HG02642 (cell line): ENCODE results near the gene TPD52L1.
"Not testable (repeated sequence)": the region's sequence is repeated elsewhere in the genome, so short reads cannot be mapped to it uniquely, and the experiment has no call there.

ENCODE experiments used
- ATAC-seq: cut with Tn5 transposase; IDR thresholded peaks from one replicate; pipeline ENCODE4 v1.9.1; 2021; ENCODE audit warnings: mild to moderate bottlenecking; ENCODE audit not compliant: unreplicated experiment, poor library complexity

Gene TPD52L1

DNA sequence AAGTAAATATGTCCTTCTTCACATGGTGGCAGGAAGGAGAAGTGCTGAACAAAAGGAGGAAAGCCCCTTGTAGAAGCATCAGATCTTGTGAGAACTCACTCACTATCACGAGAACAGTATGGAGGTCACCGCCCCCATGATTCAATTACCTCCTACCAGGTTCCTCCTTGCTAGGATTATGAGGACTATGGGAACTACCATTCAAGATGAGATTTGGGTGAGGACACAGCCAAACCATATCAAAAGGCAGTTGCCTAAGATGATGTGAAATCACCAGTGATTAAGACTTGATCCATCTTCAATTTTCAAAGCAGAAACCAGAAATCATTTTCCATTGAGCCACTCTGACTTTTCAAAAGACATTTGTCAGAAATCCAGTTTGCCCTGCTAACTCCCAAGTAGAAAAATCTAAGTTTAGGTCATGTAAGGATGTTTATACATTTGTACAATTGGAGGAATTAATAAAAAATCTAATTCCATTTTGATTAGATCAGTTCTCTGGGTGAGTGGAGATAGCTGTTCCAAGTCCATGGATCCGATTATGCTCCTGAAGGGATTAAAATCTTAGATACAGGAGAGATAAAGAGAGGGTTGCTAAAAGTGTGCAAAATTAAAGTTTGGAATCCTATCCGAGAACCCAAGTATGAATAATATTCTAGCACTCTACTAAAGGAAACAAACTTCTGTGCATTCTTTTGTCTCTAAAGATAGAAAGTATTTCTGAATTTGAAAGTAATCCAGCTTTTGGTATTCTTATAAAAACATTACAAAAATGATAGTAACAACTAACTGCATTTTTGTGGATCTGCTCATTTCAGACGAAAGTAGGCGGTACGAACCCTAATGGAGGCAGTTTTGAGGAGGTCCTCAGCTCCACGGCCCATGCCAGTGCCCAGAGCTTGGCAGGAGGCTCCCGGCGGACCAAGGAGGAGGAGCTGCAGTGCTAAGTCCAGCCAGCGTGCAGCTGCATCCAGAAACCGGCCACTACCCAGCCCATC lies 108.7 kb downstream of the TPD52L1 start:
- ATAC-seq: no peak

DNA sequence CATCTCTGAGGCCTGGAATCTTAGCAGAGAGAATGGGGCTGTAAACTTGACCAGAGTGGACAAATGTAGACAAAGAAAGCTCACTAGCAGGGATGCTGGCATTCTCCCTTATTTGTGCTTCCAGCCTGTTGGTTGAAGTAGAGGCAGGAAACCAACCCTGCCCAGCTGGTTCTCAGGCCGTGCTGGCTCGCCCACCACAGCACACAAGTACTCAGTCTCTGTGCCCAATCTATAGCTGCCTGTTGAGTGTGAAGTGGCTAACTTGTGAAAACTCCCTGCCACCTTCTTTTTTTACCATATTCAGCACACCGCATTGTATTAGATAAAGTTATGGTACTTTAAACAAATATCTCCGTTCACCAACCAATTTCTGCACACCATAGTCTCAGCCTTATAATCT lies 110.9 kb downstream of the TPD52L1 start:
- no peak for ATAC-seq

- no peak for ATAC-seq
Observed at GRCh38 chr6:125267806-125268523, 114.4 kb downstream of the TPD52L1 start.

DNA sequence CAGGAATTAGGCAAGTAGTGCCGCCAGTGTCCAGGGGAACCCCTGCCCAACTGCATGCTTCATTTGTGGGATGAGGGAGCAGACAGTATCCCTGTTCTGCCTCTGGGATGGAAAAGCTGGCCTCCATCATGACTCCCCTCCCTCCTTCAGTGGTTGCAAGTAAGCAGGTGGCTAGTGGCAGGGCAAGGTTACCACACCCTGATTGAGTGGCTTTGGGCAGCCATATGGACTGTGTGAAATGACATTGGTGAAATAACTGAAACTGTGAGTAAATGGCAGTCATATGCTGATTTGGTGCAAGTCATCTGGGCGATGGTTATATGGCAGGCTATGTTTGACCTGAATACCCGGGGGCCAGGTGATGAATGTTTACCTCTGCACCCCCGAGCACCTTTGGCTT lies 115.2 kb downstream of the TPD52L1 start:
- no peak for ATAC-seq

DNA sequence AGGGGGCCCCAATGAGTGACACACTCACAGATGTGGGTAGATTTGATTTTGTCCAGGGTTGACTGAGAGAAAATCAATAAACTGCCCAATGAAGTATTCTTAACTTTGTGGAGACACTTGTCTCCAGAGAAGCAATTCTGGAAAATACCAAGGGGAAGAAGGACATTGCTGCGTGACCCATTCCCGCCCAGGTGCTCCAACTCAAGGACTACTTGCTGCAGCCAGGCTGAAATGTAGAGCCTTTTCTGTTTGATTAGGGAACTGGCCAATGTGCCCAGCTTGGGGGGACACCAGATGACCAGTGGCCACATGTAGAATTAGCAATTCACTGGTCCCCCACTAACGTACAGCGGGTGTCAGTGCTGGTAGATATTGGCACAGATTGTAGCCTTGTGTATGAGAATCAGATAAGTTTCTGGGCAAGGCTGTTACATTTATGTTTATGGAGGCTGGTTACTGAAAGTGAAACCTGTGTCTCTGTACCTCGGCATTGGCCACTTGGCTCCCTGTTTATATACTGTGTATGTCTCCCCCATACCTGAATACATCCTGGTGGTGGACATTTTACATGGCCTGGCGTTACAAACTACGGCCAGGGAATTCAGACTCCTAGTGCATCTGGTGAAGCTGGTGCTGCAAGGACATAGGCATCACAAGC lies 115.9 kb downstream of the TPD52L1 start:
- ATAC-seq: no peak

- ATAC-seq: no peak
Observed at GRCh38 chr6:125270380-125270779, 116.8 kb downstream of the TPD52L1 start.

GRCh38 chr6:125271486-125272159 lies 118.0 kb downstream of the TPD52L1 start:
- ATAC-seq: no peak

- ATAC-seq: no peak
Observed at GRCh38 chr6:125273251-125273650, 119.7 kb downstream of the TPD52L1 start.

GRCh38 chr6:125273965-125274364 lies 120.4 kb downstream of the TPD52L1 start:
- ATAC-seq: no peak

- ATAC-seq: no peak
Observed at GRCh38 chr6:125274935-125275334, 121.4 kb downstream of the TPD52L1 start.

GRCh38 chr6:125275779-125276178 lies 122.2 kb downstream of the TPD52L1 start:
- ATAC-seq: no peak

DNA sequence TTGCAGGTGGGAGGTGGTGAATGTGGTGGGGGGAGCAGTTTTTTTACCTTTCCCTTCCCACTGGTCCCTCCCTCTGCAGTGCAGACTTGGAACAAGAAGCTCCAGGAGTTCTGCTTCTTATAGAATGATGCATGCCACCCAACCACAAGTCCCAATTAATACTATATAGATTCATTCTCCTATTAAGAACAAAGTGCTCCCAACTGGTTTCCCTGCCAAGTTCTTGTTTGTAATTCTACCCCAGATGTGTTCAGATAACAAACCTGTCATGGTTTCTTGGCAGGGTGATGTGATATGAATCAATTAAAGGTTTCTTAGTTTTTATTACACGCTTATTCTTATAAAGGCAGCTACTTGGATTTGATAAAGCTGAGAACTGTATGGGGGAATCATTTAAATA lies 124.3 kb downstream of the TPD52L1 start:
- ATAC-seq: no peak

DNA sequence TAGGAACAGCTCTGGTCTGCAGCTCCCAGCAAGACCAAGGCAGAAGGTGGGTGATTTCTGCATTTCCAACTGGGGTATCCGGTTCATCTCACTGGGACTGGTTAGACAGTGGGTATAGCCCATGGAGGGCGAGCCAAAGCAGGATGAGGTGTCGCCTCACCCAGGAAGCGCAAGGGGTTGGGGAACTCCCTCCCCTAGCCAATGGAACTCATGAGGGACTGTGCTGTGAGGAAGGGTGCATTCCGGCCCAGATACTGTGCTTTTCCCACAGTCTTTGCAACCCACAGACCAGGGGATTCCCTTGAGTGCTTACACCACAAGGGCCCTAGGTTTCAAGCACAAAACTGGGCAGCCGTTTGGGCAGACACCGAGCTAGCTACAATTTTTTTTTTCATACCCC lies 126.4 kb downstream of the TPD52L1 start:
- ATAC-seq: peak; percentile 53

DNA sequence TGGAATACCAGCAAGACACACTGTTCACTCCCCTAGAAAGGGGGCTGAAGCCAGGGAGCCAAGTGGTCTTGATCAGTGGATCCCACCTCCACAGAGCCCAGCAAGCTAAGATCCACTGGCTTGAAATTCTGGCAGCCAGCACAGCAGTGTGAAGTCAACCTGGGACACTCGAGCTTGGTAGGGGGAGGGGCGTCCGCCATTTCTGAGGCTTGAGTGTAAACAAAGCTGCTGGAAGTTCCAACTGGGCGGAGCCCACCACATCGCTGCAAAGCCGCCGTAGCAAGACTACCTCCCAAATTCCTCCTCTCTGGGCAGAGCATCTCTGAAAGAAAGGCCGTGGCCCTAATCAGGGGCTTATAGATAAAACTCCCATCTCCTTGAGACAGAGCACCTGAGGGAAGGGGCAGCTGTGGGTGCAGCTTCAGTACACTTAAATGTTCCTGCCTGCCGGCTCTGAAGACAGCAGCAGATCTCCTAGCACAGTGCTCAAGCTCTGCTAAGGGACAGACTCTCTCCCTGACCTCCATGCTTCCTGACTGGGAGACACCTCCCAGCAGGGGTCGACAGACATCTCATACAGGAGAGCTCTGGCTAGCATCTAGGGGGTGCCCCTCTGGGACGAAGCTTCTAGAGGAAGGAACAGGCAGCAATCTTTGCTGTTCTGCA lies 126.9 kb downstream of the TPD52L1 start:
- not testable (repeated sequence) for ATAC-seq

DNA sequence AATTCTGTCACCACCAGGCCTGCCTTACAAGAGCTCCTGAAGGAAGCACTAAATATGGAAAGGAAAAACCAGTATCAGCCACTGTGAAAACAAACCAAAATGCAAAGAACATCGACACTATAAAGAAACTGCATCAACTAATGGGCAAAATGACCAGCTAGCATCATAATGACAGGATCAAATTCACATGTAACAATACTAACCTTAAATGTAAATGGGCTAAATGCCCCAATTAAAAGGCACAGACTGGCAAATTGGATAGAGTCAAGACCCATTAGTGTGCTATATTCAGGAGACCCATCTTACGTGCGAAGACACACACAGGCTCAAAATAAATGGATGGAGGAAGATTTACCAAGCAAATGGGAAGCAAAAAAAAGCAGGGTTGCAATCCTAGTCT lies 128.9 kb downstream of the TPD52L1 start:
- not testable (repeated sequence) for ATAC-seq

GRCh38 chr6:125285353-125285752 lies 131.8 kb downstream of the TPD52L1 start:
- no peak for ATAC-seq

GRCh38 chr6:125285936-125286335 lies 132.4 kb downstream of the TPD52L1 start:
- no peak for ATAC-seq

GRCh38 chr6:125287718-125288117 lies 134.1 kb downstream of the TPD52L1 start:
- no peak for ATAC-seq

DNA sequence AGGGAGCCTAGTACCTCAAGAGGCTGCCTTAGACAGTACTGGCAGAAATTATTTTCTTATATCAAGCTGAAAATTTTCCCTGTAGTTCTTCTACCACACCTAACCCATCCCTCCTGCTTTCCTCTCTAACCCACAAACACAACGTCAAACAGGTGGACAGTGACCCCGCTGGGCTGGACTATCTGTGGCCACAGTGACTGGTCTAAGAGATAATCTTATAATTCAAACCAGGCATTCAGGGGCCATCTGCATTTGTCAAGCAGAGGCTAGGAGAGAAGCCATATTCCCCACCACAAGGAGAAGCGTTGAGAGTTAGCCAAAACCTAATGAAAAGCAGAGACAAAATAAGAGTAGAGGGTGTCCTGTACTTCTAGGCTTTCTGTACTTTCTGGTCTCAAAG lies 140.0 kb downstream of the TPD52L1 start:
- no peak for ATAC-seq

- ATAC-seq: no peak
Observed at GRCh38 chr6:125294036-125294435, 140.5 kb downstream of the TPD52L1 start.
